Measurements from ENCODE around the gene CLDN6. TPM values are rescaled to one million over a fixed set of nuclear protein-coding genes. Genes with fewer than 3 reads are reported as not detected.

The CLDN6 gene
- total and polyA plus RNA-seq, 2 of the 13 experiments (the other 11 are each of a cell fraction or from before 2014, with no cell fraction given) = 5.9 to 7.6 TPM

GRCh38 chr16:3065742-3066439 is 47.9 kb upstream of the CLDN6 start (continued):
- TF ChIP-seq, protein P1, sequence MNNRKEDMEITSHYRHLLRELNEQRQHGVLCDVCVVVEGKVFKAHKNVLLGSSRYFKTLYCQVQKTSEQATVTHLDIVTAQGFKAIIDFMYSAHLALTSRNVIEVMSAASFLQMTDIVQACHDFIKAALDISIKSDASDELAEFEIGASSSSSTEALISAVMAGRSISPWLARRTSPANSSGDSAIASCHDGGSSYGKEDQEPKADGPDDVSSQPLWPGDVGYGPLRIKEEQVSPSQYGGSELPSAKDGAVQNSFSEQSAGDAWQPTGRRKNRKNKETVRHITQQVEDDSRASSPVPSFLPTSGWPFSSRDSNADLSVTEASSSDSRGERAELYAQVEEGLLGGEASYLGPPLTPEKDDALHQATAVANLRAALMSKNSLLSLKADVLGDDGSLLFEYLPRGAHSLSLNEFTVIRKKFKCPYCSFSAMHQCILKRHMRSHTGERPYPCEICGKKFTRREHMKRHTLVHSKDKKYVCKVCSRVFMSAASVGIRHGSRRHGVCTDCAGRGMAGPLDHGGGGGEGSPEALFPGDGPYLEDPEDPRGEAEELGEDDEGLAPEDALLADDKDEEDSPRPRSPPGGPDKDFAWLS (CRISPR knock-in tag; IDR thresholded peaks at IDR 0.05; ENCODE audit: borderline replicate concordance) = peak; percentile 45; the same call in 1 of the 2 replicates
- TF ChIP-seq MNT (IDR thresholded peaks at IDR 0.05) (0 out of 2 replicates have a peak, but pooled peaks have one; percentile 22), HBP1 (CRISPR knock-in tag; IDR thresholded peaks at IDR 0.05; ENCODE audit: low read depth) (no peak), ZNF768 (CRISPR knock-in tag; IDR thresholded peaks at IDR 0.05) (0 out of 2 replicates have a peak, but pooled peaks have one; percentile 12), ZNF672 (CRISPR knock-in tag; IDR thresholded peaks at IDR 0.05) (0 out of 2 replicates have a peak, but pooled peaks have one; percentile 65), HMGXB4 (CRISPR knock-in tag; IDR thresholded peaks at IDR 0.05; ENCODE audit: borderline replicate concordance in 1 of 2, low read depth in 1 of 2) (peak in 1 of 2 experiments; percentile 75; a peak in 1 of 4 replicates), ZNF547 (CRISPR knock-in tag; IDR thresholded peaks at IDR 0.05) (no peak), ZNF468 (CRISPR knock-in tag; IDR thresholded peaks at IDR 0.05) (no peak), KLF15 (CRISPR knock-in tag; IDR thresholded peaks at IDR 0.05; ENCODE audit: borderline replicate concordance) (no peak), PAF1 (CRISPR knock-in tag; IDR thresholded peaks at IDR 0.05) (no peak), ZSCAN5A (CRISPR knock-in tag; IDR thresholded peaks at IDR 0.05; ENCODE audit: borderline replicate concordance) (no peak), ZBTB7A (CRISPR knock-in tag; IDR thresholded peaks at IDR 0.05) (peak; percentile 17; the same call in 1 of the 2 replicates), TARDBP (CRISPR knock-in tag; IDR thresholded peaks at IDR 0.05) (no peak), ZBTB43 (CRISPR knock-in tag; conservative IDR thresholded peaks at IDR 0.05) (no peak)
- TF ChIP-seq, protein P2, sequence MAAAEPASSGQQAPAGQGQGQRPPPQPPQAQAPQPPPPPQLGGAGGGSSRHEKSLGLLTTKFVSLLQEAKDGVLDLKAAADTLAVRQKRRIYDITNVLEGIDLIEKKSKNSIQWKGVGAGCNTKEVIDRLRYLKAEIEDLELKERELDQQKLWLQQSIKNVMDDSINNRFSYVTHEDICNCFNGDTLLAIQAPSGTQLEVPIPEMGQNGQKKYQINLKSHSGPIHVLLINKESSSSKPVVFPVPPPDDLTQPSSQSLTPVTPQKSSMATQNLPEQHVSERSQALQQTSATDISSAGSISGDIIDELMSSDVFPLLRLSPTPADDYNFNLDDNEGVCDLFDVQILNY (CRISPR knock-in tag; conservative IDR thresholded peaks at IDR 0.05) = no peak
- TF ChIP-seq, protein P3, sequence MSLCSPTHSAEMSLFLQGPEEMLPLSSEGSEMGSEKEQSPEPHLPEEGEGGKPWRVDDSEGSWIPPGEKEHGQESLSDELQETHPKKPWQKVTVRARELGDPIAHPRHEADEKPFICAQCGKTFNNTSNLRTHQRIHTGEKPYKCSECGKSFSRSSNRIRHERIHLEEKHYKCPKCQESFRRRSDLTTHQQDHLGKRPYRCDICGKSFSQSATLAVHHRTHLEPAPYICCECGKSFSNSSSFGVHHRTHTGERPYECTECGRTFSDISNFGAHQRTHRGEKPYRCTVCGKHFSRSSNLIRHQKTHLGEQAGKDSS (CRISPR knock-in tag; IDR thresholded peaks at IDR 0.05; ENCODE audit: borderline replicate concordance, low read depth) = no peak
